NCI-H460 (cell line): ENCODE results near the gene TIMP4. TPM values are rescaled to one million over a fixed set of nuclear protein-coding genes. Genes with fewer than 3 reads are reported as not detected.

Experiments
- DNase-seq: peaks from one replicate; pipeline ENCODE4 v3.0.0-alpha.2; 2016; ENCODE audit warnings: low read depth; ENCODE audit errors: extremely low read depth
- total RNA-seq: library from RNA; depleted of rRNA; stranded (reverse); fragments of >200 nt; shearing (Covaris generic); gene quantifications from 2 replicates; pipeline ENCODE4 v1.2.3, GENCODE V29; 2014

The TIMP4 gene
- total RNA-seq, 1 experiment from 2014 or later = 4.7 TPM

GRCh38 chr3:12186515-12187286 lies 28.0 kb upstream of the TIMP4 start:
- DNase-seq = no peak

GRCh38 chr3:12186046-12186445 lies 27.3 kb upstream of the TIMP4 start:
- no peak for DNase-seq

GRCh38 chr3:12185172-12185710 lies 26.5 kb upstream of the TIMP4 start:
- no peak for DNase-seq

- DNase-seq = no peak
Observed at GRCh38 chr3:12184541-12184940, 25.8 kb upstream of the TIMP4 start.

DNA sequence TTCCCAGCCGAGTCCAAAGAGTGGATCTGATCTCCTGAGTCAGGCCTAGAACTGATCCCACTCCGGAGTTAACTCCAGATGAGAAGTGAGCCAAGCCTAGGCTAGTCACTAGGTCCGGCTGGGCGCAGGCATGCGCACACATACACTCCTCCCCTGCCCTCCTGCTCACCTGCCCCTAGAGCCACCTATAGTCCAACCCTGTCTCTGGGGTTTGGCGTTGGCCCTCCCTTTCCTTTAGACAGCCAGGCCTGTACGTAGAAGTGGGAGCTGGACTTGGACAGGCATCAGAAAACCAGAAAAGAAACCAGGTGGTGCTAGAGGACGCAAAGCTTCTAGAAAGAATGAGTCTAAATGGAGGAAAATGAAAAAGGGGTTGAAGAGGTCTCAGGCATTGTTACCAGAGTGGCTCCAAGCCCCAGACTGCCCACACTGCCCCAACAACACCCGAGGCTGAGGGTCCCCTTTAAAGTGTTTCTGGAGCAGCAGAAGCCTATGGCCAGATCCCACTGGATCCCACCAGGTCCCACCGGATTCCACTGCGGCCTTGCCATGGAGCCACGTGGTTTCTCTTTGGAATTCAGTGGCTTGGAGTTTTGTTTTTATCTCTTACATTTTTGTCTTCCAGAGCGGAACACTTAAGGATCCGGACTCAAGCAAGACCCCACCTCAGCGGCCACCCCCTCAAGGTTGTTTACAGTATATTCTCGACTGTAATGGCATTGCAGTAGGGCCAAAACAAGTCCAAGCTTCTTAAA lies 24.2 kb upstream of the TIMP4 start:
- no peak for DNase-seq

- DNase-seq = no peak
Observed at GRCh38 chr3:12181806-12182205, 23.1 kb upstream of the TIMP4 start.

GRCh38 chr3:12181301-12181700 lies 22.6 kb upstream of the TIMP4 start:
- no peak for DNase-seq

GRCh38 chr3:12180631-12181030 lies 21.9 kb upstream of the TIMP4 start:
- DNase-seq = no peak

- no peak for DNase-seq
Observed at GRCh38 chr3:12180218-12180617, 21.5 kb upstream of the TIMP4 start.

- DNase-seq = no peak
Observed at GRCh38 chr3:12179441-12179840, 20.7 kb upstream of the TIMP4 start.

- no peak for DNase-seq
Observed at GRCh38 chr3:12178091-12178820, 19.5 kb upstream of the TIMP4 start.

DNA sequence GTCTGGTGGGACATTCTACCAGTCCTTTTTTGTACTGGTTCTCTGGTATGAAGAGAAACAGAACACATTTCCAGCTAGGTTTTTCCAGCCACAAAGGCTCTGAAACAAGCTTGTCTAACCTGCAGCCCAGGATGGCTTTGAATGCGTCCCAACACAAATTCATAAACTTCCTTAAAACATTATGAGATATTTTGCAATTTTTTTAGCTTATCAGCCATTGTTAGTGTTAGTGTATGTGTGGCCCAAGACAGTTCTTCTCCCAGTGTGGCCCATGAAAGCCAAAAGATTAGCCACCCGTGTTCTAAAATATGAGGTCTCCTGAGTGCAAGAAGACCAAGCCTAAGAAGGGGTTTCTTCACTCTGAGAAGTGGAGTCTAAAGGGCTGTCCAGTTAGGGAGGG lies 18.4 kb upstream of the TIMP4 start:
- no peak for DNase-seq

- DNase-seq = no peak
Observed at GRCh38 chr3:12175844-12176453, 17.2 kb upstream of the TIMP4 start.

GRCh38 chr3:12175137-12175593 lies 16.5 kb upstream of the TIMP4 start:
- DNase-seq = no peak

DNA sequence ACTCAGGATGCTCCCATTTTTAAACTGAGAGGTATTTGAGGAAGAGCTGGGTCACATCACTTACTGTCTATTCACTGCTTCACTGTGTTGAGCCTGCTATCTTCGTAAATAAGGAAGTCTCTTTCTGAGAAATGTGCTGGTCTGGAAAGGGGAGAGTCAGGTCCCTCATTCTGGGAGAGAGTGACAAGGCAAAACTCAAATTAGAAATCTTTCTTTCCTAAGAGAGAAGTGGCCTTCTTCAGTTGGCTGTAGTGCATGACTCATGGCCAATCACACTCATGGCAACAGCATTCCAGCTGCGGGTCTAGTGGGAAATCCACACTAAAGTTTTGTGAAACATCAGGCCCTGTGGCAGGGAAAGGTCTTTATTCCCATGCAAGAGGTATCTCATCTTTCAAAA lies 11.5 kb upstream of the TIMP4 start:
- no peak for DNase-seq

GRCh38 chr3:12165909-12166308 lies 7.2 kb upstream of the TIMP4 start:
- DNase-seq = no peak

GRCh38 chr3:12159227-12159601 lies 502 bp upstream of the TIMP4 start:
- no peak for DNase-seq

DNA sequence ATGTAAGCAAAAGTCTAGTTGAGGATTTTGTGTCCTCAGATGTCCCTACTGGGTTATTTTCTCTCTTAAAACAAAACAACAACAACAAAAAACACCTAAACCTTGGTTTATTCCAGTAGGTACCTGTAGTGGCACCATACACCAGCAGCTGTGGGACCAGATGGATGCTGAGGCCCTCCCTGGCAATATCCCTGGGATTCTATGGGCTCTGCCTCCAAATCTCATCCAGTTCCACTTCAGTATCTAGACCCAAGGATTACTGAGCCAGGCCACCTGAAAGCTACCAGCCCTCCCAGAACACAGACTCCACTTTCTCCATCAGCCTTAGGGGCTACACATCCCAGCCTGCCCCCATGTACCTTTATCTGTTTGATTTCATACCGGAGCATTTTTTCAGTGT lies 1.7 kb downstream of the TIMP4 start:
- no peak for DNase-seq

DNA sequence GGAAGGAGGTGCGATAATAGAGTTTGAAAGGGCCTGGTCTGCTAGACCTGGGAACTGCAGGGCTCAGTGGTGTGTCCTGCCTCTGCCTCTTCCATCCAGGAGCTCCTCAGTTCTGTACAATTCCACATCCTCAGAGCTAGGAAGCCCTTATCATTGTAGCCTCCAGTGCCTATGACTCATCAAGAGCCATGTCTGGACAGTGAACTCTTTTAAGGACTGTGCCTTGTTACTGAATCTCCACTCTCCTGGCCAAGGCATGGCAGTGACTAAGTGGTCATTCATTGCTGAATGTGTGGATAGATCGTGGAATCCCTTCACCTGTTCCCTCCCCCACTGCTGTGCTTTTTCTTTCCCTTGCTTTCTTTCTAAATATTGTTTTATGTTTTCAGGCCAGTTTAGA lies 2.9 kb downstream of the TIMP4 start:
- no peak for DNase-seq

GRCh38 chr3:12155264-12155663 lies 3.4 kb downstream of the TIMP4 start:
- DNase-seq = no peak

DNA sequence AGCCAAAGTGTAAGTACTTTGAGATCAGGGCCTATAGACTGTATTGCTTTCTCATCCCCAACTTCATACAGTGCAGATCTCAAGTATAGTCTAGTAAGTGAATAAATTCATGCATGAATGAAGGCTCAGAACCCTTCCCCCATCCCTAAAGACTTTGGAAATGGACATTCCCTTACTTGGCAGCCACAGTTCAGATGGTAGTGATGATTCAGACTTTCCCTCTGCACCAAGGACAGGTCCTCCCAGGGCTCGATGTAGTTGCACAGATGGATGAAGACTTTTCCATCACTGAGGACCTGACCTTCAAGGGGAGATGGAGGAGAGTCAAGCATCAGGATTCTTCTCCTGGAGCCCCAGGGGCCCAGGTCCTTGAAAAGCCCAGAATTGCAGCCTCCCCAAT lies 4.6 kb downstream of the TIMP4 start:
- DNase-seq = no peak
